HG02759 (cell line): ENCODE results near the gene FGF1.

Source experiments
- ATAC-seq: cut with Tn5 transposase; IDR thresholded peaks from one replicate; pipeline ENCODE4 v1.9.1; 2021; ENCODE audit warnings: mild to moderate bottlenecking, moderate library complexity; ENCODE audit not compliant: unreplicated experiment

FGF1 gene

GRCh38 chr5:142615948-142616347, 69.9 kb downstream of the FGF1 start:
- ATAC-seq: no peak

DNA sequence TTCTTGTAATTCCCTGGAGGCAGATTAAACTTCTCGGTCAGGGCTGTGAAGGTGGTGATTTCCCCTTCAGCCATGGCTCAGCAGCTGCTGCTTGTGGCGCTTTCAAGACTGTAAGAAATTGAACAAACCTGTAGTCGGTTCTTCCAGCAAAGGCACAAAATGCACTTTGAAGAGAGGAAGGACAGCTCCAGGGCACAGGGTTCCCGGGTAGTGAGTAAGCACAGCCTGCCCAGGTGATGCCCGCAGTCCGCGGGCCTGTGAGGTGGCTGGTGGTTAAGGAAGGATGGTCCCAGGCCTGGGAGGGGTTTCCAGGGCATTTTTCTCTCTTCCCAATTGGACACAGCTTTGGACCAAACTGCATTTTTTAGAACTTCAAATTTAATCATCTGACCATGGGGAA, 71.8 kb downstream of the FGF1 start:
- no peak for ATAC-seq

GRCh38 chr5:142613271-142613671, 72.6 kb downstream of the FGF1 start:
- ATAC-seq: no peak

DNA sequence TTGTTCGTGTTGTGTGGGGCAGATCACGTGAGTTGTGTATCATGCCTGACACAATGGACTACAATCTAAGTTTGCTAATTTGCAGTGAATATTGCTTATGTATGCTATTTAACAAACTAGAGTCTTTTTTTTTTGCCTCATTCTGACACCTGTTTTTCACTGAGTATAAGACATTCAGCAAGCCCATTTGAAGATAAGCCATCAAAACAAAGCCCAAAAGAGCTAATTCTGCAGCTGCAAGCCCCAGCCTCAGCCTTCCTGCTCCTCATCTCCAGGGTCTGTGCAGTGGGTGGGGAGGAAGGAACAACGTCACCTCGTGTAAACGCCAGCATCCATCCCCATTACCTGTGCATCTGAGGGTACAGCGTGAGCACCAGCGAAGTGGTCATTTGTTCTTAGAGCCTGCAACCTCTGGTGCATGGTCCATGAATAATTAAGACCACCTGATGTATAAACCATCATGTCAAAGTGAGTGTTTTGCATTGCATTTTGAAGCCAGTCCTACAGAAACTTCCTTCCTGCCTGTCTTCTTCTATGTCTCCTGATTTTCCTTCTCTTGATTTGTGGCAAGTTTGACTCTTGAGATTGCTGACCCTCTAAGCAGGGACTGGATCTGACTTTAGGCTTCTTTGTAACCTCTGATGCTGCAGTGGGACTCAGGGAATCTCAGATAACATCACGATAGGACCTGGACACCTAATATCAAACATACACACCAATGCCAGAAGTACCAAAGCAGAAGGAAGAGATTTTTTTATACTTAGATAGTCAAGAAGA, 73.2 kb downstream of the FGF1 start:
- ATAC-seq: no peak

DNA sequence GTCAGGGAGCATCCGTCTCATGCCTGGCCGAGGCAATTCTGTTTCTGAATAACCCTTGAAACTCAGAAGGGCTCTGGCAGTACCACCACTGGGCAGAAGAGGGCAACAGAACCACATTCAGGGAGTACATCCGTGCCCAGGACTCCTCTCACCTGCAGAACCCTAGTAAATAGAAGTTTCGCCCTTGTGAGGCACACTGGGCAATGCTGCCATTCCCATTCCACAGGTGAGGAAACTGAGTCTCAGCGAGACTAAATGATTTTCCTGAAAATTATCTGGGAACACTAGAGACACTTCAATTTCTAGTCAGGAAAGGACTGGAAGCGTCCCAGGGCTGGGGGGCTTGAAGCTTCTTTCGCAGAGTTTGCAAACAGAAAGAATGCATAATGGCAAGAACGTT, 74.7 kb downstream of the FGF1 start:
- peak; percentile 84 for ATAC-seq

DNA sequence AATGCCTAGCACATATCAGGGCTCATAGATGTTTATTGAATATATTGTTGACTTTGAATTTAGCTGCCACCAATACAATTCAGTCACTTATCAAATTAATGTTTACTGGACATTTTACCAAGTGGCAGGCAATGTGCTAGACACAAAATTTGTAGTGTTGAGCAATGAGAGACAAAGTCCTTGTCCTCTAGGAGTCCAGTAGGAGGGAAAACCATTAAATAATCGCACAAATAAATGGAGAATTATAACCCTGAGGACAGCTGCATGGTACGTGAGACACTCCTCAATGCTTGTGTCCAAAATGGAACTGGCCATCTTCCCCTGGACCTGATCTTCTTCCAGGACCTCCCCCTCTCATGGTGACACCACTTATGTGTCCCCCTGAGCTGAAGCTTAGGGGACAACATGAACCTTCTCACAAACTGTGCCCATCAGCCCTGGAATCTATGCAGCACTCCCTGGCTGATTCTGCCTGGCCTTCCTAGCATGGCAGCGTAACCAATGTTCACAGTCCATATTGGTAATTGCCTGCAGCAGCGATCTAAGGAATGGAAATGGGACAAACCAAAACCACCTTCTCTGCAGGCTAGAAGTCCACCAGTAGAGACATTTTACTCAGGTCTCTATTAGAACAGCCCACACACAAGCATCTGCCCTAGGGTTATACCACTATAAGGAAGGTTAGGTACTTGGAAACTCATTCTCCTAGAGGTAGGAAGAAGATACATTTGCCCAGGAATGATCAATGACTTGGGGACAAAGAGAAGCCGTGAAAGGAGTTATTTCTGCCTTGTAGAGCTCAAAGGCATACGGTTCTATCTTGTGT, 75.5 kb downstream of the FGF1 start:
- ATAC-seq: no peak

- no peak for ATAC-seq
Observed at GRCh38 chr5:142609142-142609541, 76.7 kb downstream of the FGF1 start.

- no peak for ATAC-seq
Observed at GRCh38 chr5:142608081-142608480, 77.8 kb downstream of the FGF1 start.

DNA sequence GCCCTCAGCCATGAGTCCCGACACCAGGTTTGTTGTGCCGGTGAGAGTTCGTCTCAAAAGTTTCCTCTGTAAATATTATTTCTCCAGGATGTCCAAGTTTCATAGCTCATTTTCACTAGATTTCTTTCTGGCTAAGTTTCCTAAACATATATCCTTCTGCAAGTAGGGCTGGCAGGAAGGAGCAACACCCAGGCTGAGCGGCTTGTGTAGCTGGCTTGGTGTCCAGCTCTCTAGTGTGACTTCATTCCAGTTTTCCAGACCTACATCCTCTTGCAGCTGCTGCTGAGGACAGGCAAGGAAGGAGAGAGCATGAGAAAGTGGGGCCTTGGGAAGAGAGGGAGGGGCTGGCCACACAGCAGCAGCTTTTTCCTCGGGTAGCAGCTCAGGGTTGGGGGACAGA, 80.3 kb downstream of the FGF1 start:
- no peak for ATAC-seq

GRCh38 chr5:142602720-142603245, 83.1 kb downstream of the FGF1 start:
- ATAC-seq: no peak

DNA sequence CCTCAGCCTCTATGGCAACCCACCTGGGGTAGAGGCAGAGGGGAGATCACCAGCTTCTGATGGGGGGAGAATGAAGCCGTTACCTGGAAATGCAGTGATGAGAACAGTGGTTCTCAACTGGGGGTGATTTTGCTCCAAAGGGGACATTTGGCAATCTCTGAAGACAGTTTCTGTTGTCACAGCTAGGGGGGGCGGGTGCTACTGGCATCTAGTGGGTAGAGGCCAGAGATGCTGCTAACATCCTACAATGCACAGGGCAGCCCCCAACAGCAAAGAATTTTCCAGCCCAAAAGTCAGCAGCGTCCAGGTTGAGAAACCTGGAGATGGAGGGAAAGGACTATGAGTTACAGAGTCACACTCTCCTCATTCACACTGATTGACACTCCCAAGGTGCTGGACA, 84.5 kb downstream of the FGF1 start:
- no peak for ATAC-seq

- ATAC-seq: no peak
Observed at GRCh38 chr5:142600611-142601358, 85.1 kb downstream of the FGF1 start.

DNA sequence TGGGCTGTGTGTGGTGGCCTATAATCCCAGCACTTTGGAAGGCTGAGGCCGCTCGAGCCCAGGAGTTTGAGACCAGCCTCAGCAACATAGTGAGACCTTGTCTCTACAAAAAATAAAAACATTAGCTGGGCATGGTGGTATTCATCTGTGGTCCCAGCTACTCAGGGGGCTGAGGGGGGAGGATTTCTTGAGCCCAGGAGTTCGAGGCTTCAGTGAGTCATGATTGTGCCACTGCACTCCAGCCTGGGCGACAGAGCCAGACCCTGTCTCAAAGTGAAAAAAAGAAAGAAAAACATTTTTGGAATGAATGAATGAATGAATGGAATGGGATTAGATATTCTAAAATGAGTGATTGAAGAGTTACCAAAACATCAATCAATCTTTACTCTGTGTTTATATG, 85.8 kb downstream of the FGF1 start:
- no peak for ATAC-seq

DNA sequence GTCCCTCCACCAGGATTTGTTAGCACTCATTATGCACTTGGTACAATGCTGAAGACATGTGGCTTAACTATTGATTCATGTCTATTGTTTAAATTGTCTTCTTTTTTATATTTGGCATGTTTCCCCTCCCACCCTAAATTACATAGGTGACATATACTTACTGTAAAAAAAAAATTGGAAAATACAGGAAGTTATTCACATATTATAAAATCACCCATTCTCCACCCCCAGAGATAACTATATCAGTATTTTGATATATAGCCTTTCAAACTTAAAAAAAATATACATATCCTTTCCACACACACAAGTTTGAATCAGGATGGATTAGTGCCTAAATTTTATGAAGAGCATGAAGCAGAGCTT, 87.6 kb downstream of the FGF1 start:
- ATAC-seq: no peak

DNA sequence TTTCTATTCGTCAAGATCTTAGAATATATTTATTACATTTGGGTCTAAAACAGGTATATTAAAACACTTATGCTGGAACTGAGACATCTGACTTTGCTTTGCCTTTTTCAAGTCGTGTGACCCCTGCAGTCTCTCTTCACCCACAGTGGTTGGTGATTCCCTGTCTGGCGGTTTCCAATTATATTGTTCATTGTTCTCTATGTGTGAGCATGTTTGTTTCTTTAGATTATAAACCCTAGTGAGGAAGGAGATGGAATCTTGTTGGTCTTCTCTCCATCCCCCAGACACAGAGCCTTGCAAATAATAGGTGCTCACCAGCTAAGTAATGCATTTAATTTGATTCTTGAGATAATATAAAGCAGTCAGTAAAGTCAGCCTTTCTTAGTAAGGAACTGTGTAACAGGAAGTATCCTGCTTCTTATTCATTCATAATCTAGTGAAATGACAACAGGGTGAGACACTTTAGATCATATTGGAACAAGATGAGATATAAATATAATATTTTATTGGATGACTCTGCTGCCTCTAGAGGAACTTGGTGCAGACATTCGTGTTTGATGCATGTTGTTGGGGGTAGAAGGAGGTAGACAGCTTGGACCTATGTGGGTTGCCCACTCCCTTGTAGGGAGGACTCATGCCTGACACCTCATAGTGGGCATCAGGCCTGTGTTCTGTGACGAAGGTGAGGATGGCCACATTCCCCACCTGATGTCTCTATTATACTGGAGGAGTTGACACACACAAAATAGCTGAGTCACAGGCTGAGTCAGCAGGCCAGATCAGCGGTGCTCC, 88.1 kb downstream of the FGF1 start:
- no peak for ATAC-seq

GRCh38 chr5:142597025-142597424, 88.9 kb downstream of the FGF1 start:
- ATAC-seq: no peak

DNA sequence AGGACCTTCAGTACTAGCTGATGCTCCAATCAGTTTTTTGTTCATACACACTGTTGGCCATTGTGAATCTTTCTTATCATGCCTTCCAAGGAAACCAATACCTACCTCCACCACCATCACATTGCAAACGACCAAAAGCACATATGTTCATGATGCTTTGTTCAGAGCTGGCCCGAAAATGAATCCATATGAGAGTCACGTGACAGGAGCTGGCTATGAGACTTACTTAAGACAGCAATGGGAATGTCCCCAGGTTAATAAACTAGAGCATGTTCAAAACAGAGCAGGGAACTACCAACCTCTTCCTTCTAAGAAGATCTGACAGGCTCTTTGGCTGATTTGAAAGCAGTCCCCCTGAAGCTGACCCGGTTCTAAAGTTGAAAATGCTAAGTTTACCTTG, 93.5 kb downstream of the FGF1 start:
- ATAC-seq: no peak

DNA sequence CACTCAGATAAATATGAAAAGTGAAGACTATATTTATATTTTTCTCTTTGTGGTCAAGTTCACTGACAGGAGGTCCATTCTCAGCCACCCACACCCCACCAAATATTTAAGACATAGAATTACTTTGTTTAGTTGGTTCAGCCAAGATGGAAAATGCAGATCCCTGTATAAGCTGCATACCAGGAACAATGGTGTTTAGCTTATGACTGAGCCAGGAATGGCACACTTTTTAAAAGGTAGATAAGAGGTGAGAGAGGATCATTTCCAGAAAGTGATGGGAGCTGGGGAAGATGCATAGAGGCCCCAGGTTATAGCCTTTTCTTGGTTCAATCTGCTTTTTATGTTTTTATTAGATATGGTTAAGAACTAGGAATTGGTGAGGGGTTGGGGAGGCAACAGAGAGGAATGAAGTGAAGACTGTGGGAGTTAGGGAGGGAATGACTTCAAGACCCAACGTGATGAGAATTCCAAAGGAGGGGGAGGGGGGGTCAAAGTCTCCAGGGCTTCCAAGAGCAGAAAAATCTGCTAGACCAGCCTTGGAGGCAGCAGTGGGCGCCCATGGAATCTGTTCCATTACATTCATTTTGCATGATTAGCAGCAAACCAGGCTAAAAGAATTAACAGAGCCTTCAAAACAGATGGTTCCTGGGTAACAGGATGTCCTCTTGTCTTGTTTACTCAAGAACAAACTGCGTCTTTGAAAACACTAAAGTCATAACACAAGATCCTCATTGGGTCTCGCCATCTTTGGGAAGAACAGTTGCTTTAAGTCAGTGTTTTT, 95.2 kb downstream of the FGF1 start:
- no peak for ATAC-seq

DNA sequence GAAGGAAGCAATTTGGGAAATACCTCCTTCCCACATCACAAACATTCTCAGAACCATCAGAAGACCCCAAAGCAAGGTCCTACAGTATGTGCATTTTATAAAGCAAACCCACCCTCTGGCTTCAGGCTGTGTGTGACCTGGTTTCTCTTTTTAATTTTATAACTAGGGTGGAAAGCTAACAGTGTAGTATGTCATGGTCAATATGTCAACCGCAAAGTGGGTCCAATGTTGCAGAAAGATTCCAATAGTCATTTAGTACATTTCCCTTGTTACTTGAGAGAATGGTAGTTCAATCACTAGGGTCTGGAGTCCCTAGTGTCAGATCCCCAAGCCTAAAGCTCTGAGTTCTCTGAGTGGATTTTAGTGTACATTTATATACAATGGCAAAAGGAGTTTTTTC, 96.2 kb downstream of the FGF1 start:
- ATAC-seq: no peak
